Measurements from ENCODE around the gene SHANK1.

DNA sequence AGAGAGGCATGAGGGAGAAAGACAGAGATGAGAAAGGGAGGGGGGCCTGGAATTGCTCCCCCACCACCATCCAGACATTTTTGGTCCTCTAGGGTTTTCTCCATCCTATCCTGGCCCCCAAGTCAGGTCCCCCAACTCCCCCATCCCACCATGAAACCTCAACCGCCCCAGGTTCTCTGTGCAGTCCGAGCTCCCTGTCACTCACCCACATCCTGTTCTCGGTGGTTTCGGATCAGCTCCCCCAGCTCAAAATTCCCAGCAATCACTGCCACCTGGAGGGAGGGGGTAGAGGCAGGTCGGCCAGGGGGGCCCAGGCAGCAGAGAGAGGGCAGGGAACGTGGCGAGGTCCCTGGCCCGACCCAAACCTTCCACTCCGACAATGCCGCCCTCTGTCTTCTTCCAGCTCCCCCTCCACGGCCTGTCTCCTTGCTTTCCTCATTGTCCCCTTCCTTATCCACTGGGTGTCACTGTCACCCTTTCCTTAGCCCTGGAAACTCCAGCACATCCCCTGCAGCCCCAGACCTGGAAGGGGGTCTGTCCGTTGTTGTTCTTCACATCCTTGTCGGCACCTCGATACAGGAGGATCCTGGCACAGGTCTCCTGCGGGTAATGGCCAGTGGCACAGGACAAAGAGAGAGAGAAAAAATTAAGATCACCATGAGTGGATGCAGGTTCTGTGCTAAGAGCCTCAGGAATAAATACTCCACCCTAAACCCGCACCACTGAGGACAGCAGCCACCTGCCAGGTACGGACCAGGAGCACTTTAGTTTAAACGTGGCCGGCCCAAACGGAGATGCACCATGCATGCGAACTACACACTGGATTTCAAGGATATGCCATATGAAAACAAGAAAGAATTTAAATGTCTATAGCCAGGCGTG, 15.4 kb downstream of the SHANK1 start:
- no peak for TF ChIP-seq CTCF (IDR thresholded peaks at IDR 0.05; ENCODE audit: insufficient read depth, low read length, poor library complexity, severe bottlenecking)
- TF ChIP-seq EZH2phosphoT487 (conservative IDR thresholded peaks at IDR 0.05; ENCODE audit: low read length), result no peak

All from SU-DHL-6 (cell line).